ENCODE results near the gene FOXN3.

DNA sequence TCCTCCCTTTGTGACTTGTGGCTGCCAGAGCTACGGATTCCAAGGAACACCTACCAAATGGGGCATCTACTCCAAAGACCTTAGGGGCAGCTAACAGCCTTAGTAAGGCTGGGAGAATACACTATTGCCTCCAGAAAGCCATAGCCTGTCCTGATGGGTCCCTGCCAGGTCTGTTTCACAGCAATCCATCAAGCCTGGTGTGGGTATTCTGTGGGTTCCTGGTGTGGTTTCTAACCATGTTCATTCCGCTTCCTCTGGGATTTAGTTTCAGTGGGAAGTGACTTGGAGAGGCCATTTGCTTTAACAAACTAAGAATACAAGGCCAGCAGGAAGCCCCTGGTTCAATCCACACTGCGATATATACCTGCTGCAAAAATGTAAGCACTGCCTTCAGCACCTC lies 220.5 kb downstream of the FOXN3 start:
- TF ChIP-seq POLR2A (IDR thresholded peaks at IDR 0.05; ENCODE audit: low read length) (no peak), GATA1 (IDR thresholded peaks at IDR 0.05; ENCODE audit: low read depth, low read length) (no peak)

All from erythroblast (primary cell).